ENCODE measurements around the gene DENND2A.

Gene DENND2A

DNA sequence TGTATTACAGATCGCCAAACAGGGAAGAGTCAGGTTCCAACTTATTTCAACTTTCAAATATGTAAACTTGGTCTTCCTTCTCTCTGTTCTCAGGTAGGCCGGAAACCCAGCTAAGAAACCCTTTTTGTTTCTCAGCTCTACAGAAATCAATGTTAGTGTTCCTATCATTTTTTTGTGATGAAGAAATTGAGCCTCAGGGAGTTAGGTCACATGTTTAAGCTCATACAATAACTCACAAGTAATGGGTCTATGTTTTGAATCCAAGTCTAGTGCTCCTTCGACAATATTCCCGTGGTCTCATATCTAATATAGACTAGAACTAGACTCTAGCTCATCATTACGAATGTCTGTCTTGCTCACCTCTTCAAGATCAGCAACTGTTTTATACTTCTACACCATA is 22.3 kb downstream of the DENND2A start:
- H3F3A ChIP-seq (ENCODE audit: insufficient read depth, low read length): no peaks in the 10 kb centered on the region
- no peak overlapping the region for H3K4me3 ChIP-seq (ENCODE audit: low read depth, low read length, poor library complexity, severe bottlenecking)
- no peak overlapping the region for H2AFZ ChIP-seq (ENCODE audit: low read length)
- H3K27me3 ChIP-seq (ENCODE audit: insufficient read depth, low read length): peaks cover 6% of the 10 kb centered on the region
- H3K4me1 ChIP-seq (ENCODE audit: insufficient read depth, low read length, severe bottlenecking): no peaks in the 10 kb centered on the region
- no peaks in the 10 kb centered on the region for H3K9me2 ChIP-seq (ENCODE audit: low read depth, low read length)
- no peaks in the 10 kb centered on the region for H3K36me3 ChIP-seq (ENCODE audit: insufficient read depth, low read length)
- H3K9me3 ChIP-seq (ENCODE audit: low read length): no peaks in the 10 kb centered on the region
- H3K9ac ChIP-seq (ENCODE audit: low read length): no peak overlapping the region
- TF ChIP-seq, protein P1, sequence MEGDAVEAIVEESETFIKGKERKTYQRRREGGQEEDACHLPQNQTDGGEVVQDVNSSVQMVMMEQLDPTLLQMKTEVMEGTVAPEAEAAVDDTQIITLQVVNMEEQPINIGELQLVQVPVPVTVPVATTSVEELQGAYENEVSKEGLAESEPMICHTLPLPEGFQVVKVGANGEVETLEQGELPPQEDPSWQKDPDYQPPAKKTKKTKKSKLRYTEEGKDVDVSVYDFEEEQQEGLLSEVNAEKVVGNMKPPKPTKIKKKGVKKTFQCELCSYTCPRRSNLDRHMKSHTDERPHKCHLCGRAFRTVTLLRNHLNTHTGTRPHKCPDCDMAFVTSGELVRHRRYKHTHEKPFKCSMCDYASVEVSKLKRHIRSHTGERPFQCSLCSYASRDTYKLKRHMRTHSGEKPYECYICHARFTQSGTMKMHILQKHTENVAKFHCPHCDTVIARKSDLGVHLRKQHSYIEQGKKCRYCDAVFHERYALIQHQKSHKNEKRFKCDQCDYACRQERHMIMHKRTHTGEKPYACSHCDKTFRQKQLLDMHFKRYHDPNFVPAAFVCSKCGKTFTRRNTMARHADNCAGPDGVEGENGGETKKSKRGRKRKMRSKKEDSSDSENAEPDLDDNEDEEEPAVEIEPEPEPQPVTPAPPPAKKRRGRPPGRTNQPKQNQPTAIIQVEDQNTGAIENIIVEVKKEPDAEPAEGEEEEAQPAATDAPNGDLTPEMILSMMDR (IDR thresholded peaks at IDR 0.05; ENCODE audit: low read length): no peak
- no peak for TF ChIP-seq EZH2 (IDR thresholded peaks at IDR 0.05; ENCODE audit: borderline replicate concordance, low read length)
- no peaks in the 10 kb centered on the region for H4K20me1 ChIP-seq (ENCODE audit: insufficient read depth, low read length)
- H3K79me2 ChIP-seq (ENCODE audit: insufficient read depth, low read length): no peaks in the 10 kb centered on the region
- H3K27ac ChIP-seq (ENCODE audit: low read depth, low read length, poor library complexity, severe bottlenecking): no peak overlapping the region
- no peak overlapping the region for H3K4me2 ChIP-seq (ENCODE audit: low read length)

DNA sequence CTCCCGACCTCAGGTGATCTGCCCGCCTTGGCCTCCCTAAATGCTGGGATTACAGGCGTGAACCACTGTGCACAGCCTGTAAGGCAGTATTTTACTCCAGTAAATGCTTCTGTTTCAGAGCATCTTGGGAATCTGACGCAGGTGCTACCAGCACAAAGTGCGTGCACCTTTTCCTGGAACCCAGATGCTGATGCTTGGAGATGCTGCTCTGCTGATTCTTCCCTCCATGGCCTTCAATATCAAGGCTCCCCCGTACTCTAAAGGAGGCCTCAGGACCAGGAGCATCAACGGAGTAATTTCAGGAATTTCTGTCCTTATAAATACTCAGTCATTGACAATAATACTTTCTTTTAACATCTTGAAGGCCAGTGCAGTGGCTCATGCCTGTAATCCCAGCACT is 23.5 kb downstream of the DENND2A start:
- no peaks in the 10 kb centered on the region for H4K20me1 ChIP-seq (ENCODE audit: insufficient read depth, low read length)
- H3K36me3 ChIP-seq (ENCODE audit: insufficient read depth, low read length): no peaks in the 10 kb centered on the region
- H3K4me2 ChIP-seq (ENCODE audit: low read length): no peak overlapping the region
- H2AFZ ChIP-seq (ENCODE audit: low read length): no peak overlapping the region
- H3K9me3 ChIP-seq (ENCODE audit: low read length): no peaks in the 10 kb centered on the region
- no peak overlapping the region for H3K4me3 ChIP-seq (ENCODE audit: low read depth, low read length, poor library complexity, severe bottlenecking)
- no peak for TF ChIP-seq EZH2 (IDR thresholded peaks at IDR 0.05; ENCODE audit: borderline replicate concordance, low read length)
- H3F3A ChIP-seq (ENCODE audit: insufficient read depth, low read length): no peaks in the 10 kb centered on the region
- no peak overlapping the region for H3K9ac ChIP-seq (ENCODE audit: low read length)
- H3K27ac ChIP-seq (ENCODE audit: low read depth, low read length, poor library complexity, severe bottlenecking): no peak overlapping the region
- H3K27me3 ChIP-seq (ENCODE audit: insufficient read depth, low read length): peaks cover 6% of the 10 kb centered on the region
- no peaks in the 10 kb centered on the region for H3K9me2 ChIP-seq (ENCODE audit: low read depth, low read length)
- H3K4me1 ChIP-seq (ENCODE audit: insufficient read depth, low read length, severe bottlenecking): no peaks in the 10 kb centered on the region
- H3K79me2 ChIP-seq (ENCODE audit: insufficient read depth, low read length): no peaks in the 10 kb centered on the region

DNA sequence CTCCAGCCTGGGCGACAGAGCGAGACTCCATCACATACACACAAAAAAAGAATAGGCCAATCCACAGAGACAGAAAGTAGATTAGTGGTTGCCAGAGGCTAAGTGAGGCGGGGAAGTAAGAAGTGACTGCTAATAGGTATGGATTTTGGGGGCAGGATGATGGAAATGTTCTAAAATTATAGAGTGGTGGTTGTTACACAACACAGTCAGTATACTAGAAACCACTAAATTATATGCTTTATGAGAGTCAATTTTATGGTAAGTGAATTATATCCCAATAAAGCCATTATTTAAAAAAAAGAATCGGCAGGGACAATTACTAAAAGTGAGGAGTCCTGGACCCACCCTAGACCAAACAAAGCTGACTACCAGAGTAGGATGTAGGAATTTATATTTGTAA is 24.3 kb downstream of the DENND2A start:
- Histone ChIP-seq H3K27ac (ENCODE audit: low read depth, low read length, poor library complexity, severe bottlenecking) (no peak overlapping the region), H3K79me2 (ENCODE audit: insufficient read depth, low read length) (no peaks in the 10 kb centered on the region), H3K36me3 (ENCODE audit: insufficient read depth, low read length) (no peaks in the 10 kb centered on the region), H2AFZ (ENCODE audit: low read length) (no peak overlapping the region), H3K4me1 (ENCODE audit: insufficient read depth, low read length, severe bottlenecking) (no peaks in the 10 kb centered on the region), H3K9me3 (ENCODE audit: low read length) (no peaks in the 10 kb centered on the region), H3K4me3 (ENCODE audit: low read depth, low read length, poor library complexity, severe bottlenecking) (no peak overlapping the region), H4K20me1 (ENCODE audit: insufficient read depth, low read length) (no peaks in the 10 kb centered on the region), H3K9ac (ENCODE audit: low read length) (no peak overlapping the region), H3K9me2 (ENCODE audit: low read depth, low read length) (no peaks in the 10 kb centered on the region), H3K4me2 (ENCODE audit: low read length) (no peak overlapping the region), H3K27me3 (ENCODE audit: insufficient read depth, low read length) (no peaks in the 10 kb centered on the region; the same call in 1 of the 2 replicates), H3F3A (ENCODE audit: insufficient read depth, low read length) (no peaks in the 10 kb centered on the region)
- TF ChIP-seq, protein P1 (IDR thresholded peaks at IDR 0.05; ENCODE audit: low read length): no peak
- no peak for TF ChIP-seq EZH2 (IDR thresholded peaks at IDR 0.05; ENCODE audit: borderline replicate concordance, low read length)

DNA sequence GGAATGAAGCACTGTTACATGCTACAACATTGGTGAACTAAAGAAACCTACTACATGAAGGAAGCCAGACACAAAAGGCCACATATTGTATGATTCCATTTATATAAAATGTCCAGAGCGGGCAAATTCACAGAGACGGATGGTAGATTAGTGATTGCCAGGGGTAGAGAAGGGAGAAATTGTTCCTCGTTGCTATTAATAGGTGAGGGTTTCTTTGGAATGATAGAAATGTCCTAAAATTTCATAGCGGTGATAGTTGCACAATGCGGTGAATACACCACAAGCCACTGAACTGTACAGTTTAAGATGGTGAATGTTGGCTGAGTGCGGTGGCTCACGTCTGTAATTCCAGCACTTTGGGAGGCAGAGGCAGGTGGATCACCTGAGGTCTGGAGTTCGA is 29.0 kb downstream of the DENND2A start:
- no peaks in the 10 kb centered on the region for H4K20me1 ChIP-seq (ENCODE audit: insufficient read depth, low read length)
- no peak for TF ChIP-seq EZH2 (IDR thresholded peaks at IDR 0.05; ENCODE audit: borderline replicate concordance, low read length)
- TF ChIP-seq, protein P1 (IDR thresholded peaks at IDR 0.05; ENCODE audit: low read length): no peak
- H3F3A ChIP-seq (ENCODE audit: insufficient read depth, low read length): no peaks in the 10 kb centered on the region

More for the DNA sequence above, 29.0 kb downstream of the DENND2A start:
- no peak overlapping the region for H3K4me3 ChIP-seq (ENCODE audit: low read depth, low read length, poor library complexity, severe bottlenecking)
- H3K9ac ChIP-seq (ENCODE audit: low read length): no peak overlapping the region
- H3K36me3 ChIP-seq (ENCODE audit: insufficient read depth, low read length): no peaks in the 10 kb centered on the region
- no peak overlapping the region for H3K27ac ChIP-seq (ENCODE audit: low read depth, low read length, poor library complexity, severe bottlenecking)
- H2AFZ ChIP-seq (ENCODE audit: low read length): no peak overlapping the region
- H3K9me3 ChIP-seq (ENCODE audit: low read length): no peaks in the 10 kb centered on the region
- no peaks in the 10 kb centered on the region for H3K4me1 ChIP-seq (ENCODE audit: insufficient read depth, low read length, severe bottlenecking)
- no peak overlapping the region for H3K4me2 ChIP-seq (ENCODE audit: low read length)
- no peaks in the 10 kb centered on the region for H3K79me2 ChIP-seq (ENCODE audit: insufficient read depth, low read length)
- H3K27me3 ChIP-seq (ENCODE audit: insufficient read depth, low read length): no peaks in the 10 kb centered on the region; the same call in 1 of the 2 replicates
- H3K9me2 ChIP-seq (ENCODE audit: low read depth, low read length): no peaks in the 10 kb centered on the region

Measured in OCI-LY1 (cell line).